Breast epithelium (tissue), 3 donors: ENCODE data around the gene TMPRSS13.

Experiments
- POLR2A ChIP-seq: fragments of 450-650 bp; IDR thresholded peaks from one replicate; pipeline ENCODE4 v1.6.1; 2016; ENCODE audit warnings: antibody characterized with exemption, mild to moderate bottlenecking, moderate library complexity
- POLR2AphosphoS5 ChIP-seq, 3 donors: sonication (generic); formaldehyde crosslinking; IDR thresholded peaks; one replicate each; pipeline ENCODE4 v1.6.1; 2017; ENCODE audit warnings: antibody characterized with exemption in 3 of 3
- TF ChIP-seq, protein P1 (sequence below), 3 donors: fragments of 450-650 bp; IDR thresholded peaks; one replicate each; pipeline ENCODE4 v1.5.1; 2016 to 2017; ENCODE audit warnings: antibody characterized with exemption in 3 of 3, mild to moderate bottlenecking in 3 of 3, moderate library complexity in 3 of 3

DNA sequence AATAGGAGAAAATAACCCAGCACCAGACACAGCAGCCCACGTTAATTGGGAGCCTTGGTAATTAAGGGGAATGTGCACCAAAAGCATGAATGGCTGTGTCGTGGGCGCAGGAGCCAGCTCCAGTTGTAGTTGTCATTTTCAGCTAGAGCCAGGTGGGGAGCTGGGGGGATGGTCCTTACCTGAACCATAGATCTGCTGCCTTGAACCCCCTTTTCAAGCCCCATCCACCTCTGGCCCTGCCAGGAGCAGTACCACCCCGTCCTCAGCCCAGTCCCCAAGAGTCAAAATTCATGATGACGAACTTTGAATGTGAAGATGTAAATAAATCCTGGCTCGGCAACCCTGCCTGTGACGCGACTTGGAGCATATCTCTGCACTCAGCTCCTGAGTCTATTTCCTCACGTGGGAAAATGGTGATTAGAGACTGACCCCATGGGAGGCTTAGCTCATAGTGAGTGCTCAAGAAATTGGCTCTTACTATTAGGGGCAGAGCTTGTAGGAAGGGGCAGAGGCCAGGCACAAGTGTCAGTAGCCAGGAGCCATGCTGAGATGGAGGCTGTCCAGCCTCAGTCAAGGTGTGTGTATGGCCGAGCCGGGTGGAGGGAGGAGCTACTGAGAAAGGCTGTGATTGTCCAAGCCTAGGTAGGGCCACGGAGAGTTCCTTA, 52.0 kb downstream of the TMPRSS13 start:
- TF ChIP-seq, protein P1, sequence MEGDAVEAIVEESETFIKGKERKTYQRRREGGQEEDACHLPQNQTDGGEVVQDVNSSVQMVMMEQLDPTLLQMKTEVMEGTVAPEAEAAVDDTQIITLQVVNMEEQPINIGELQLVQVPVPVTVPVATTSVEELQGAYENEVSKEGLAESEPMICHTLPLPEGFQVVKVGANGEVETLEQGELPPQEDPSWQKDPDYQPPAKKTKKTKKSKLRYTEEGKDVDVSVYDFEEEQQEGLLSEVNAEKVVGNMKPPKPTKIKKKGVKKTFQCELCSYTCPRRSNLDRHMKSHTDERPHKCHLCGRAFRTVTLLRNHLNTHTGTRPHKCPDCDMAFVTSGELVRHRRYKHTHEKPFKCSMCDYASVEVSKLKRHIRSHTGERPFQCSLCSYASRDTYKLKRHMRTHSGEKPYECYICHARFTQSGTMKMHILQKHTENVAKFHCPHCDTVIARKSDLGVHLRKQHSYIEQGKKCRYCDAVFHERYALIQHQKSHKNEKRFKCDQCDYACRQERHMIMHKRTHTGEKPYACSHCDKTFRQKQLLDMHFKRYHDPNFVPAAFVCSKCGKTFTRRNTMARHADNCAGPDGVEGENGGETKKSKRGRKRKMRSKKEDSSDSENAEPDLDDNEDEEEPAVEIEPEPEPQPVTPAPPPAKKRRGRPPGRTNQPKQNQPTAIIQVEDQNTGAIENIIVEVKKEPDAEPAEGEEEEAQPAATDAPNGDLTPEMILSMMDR (IDR thresholded peaks at IDR 0.05): no peak
- TF ChIP-seq POLR2AphosphoS5 (IDR thresholded peaks at IDR 0.05) (no peak), POLR2A (no peak)
